Measurements from ENCODE around the gene NUP98.

The NUP98 gene

GRCh38 chr11:3735827-3736226 is 61.5 kb downstream of the NUP98 start:
- DNase-seq (ENCODE audit: low read depth), result peak; percentile 45

DNA sequence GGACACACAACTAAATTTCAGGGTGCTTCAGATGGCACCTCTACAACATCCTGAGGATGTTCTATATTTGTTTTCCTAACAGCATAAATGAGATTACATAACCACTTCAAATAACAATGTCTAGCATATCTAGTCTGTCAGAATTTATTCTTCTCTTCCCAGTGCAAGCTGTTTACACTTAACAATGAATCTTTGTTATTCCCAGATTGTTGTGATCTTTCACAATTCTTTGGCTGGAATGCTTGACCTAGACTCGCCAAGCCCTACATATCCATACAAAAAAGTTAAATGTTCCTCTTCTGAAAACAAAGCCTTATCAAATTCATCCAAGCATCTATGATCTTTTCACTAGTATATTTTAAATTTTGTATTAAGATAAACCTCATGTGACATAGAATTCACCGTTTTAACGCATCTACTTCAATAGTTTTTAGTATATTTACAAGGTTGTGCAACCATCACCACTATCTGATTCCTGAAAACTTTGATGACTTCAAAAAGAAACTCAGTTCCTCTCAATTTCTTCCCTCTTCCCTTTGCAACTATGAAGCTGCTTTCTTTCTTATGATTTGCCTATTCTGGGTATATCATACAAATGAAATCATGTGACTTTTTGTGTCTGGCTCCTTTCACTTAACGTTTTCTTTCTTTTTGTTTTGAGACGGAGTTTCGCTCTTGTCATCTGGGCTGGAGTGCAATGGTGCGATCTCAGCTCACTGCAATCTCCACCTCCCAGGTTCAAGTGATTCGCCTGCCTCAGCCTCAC is 64.5 kb downstream of the NUP98 start:
- DNase-seq (ENCODE audit: low read depth), result no peak

- peak; percentile 99 for DNase-seq (ENCODE audit: low read depth)
Measured at GRCh38 chr11:3723014-3723708, 74.2 kb downstream of the NUP98 start.

DNA sequence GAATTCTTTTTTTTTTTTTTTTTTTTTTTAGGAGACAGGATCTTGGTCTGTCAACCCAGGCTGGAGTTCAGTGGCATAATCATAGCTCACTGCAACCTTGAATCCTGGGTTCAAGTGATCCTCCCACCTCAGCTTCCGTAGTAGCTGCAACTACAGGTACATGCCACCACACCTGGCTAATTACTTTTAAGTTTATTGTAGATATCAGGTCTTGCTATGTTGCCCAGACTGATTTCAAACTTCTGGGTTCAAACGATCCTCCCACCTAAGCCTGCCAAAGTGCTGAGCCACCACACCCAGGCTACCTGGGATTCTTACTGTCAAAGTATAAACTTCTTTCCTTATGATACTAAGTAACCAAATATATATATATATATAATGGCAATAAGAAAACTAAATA is 75.3 kb downstream of the NUP98 start:
- DNase-seq (ENCODE audit: low read depth), result no peak

DNA sequence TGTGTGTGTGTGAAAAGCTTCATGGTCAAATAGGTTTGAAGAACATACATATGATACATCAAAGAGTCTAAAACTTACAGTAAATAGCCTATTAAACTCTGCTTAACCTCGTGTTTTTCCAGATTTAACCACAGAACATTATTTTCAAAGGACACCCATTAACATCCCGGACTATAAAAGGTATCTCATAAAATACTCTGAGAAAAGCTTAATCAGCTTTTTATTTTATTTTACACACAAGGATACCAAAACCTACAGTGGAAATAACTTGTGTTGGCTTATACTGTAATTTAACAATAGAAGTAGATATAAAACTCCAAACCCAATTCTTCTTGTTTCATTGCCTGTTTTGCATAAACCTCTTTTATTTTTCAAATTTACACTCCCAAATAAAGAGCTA is 76.4 kb downstream of the NUP98 start:
- DNase-seq (ENCODE audit: low read depth), result no peak

DNA sequence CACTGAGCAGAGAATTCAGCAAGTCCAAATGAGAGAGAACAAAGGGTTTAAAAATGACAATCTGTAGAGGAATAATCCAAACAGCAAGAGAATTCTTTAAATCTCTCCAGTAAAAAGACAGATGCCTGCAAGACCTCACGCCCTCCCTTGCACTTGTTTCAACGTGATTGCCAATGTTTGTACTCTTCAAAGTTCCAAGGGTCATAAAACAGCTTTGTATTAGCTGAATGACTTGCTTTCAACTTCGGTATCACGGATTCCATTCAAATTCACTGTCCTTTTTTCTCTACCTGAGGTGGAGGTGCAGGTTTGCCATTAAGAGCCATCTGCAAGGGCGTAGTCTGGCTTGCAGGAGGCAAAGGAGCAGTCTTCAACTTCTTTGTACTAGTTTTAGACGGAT is 85.1 kb downstream of the NUP98 start:
- no peak for DNase-seq (ENCODE audit: low read depth)

DNA sequence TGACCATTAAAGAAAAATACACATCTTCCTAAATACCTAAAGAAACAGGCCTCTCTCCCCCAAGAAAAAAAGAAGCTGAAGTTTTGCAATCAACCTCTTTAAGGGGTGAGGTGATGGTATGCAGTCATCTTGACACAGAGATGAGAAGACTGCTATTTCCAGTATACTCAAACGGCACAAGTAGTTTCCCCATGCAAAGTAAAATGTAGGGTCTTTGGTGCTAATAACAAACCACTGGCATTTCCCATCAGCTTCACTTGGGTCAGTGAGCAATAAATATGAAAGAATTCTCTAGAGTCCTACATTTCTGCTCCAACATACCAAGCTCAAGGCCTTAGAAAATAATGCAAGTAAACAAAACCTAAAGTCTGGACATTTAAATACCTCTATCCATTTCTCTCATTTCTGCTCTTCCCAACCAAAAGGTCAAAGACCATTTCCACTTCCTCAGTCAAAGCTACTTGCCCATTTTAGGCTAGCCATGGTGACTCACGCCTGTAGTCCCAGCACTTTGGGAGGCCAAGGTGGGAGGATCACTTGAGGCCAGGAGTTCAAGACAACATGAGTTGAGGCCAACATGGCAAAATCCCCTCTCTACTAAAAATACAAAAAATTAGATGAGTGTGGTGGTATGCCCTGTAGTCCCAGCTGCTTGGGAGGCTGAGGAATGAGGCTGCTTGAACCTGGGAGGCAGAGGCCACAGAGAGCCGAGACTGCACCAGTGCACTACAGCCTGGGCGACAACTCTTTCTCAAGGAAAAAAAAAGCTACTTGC is 86.7 kb downstream of the NUP98 start:
- peak; percentile 81 for DNase-seq (ENCODE audit: low read depth)

- peak; percentile 65 for DNase-seq (ENCODE audit: low read depth)
Measured at GRCh38 chr11:3709977-3710376, 87.4 kb downstream of the NUP98 start.

GRCh38 chr11:3707176-3707575 is 90.2 kb downstream of the NUP98 start:
- no peak for DNase-seq (ENCODE audit: low read depth)

- no peak for DNase-seq (ENCODE audit: low read depth)
Measured at GRCh38 chr11:3703383-3703782, 94.0 kb downstream of the NUP98 start.

DNA sequence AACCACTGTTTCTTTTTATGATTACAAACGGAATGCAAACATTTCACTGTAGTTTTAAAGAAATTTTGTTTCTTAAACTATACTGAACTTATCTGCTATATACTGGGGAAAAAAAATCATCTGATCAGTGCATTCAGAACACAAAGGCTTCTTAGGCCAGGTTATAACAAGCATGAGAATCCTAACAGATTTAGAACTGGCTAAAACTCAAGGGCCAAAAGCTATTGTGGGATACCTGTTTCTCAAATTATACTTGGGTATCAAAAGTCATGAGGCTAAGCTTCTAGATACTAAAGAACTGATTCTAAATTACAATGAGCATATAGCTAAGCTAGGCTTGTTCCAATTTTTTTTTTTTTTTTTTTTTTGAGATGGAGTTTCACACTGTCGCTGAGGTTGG is 96.4 kb downstream of the NUP98 start:
- DNase-seq (ENCODE audit: low read depth), result no peak

DNA sequence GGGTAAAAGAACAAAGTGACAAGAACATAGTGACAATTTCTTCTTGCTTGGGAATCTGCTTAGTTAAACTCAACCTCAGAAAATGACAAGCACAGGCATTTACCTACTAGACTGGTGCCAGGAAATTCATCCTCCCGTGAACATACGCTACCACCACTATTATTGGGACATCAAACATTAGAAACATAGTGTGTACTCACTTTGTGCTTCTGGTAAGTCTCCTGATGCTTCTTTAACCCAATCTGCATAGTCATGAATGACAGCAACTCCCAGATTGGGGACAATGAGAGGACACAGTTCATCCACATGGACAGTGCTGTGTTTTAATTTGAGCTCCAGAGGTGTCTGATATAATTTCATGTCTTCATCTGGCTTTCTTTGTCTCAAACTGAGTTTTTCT is 96.9 kb downstream of the NUP98 start:
- DNase-seq (ENCODE audit: low read depth), result no peak

- DNase-seq (ENCODE audit: low read depth), result peak; percentile 28
Measured at GRCh38 chr11:3686751-3687150, 110.6 kb downstream of the NUP98 start.

DNA sequence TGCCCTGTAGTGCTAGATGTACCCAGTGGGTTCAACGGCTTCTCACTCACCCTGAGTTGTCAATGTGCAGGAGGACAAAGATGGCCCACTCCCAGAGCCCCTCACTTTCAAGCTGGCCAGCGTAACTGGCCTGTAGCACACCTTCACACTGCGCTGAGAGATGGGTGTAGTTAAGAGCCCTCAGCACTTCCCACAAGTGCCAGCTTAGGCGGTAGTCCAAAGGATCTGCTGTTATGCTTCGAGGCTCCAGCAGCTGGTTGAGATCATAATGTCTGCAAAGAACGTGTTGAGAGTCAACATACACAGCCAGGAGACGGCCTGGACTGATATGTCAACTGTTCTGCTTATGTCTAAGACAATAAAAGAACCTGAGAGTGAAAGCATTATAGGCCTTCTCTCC is 111.4 kb downstream of the NUP98 start:
- no peak for DNase-seq (ENCODE audit: low read depth)

DNA sequence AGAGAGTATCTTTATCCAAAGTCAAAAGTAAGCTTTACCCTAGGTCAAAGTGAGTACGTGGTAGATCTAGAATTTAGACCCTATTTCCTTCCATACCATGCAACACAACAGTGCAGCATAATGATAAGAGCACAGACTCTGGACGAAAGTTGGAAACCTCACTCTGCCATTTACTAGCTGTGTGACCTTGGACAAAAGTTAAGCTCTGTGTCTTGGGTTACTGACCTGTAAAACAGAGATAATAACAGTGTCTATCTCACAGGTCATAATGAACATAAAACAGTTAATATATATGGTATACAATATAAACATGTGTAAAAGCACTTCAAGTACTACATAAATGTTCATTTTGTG is 112.6 kb downstream of the NUP98 start:
- no peak for DNase-seq (ENCODE audit: low read depth)

DNA sequence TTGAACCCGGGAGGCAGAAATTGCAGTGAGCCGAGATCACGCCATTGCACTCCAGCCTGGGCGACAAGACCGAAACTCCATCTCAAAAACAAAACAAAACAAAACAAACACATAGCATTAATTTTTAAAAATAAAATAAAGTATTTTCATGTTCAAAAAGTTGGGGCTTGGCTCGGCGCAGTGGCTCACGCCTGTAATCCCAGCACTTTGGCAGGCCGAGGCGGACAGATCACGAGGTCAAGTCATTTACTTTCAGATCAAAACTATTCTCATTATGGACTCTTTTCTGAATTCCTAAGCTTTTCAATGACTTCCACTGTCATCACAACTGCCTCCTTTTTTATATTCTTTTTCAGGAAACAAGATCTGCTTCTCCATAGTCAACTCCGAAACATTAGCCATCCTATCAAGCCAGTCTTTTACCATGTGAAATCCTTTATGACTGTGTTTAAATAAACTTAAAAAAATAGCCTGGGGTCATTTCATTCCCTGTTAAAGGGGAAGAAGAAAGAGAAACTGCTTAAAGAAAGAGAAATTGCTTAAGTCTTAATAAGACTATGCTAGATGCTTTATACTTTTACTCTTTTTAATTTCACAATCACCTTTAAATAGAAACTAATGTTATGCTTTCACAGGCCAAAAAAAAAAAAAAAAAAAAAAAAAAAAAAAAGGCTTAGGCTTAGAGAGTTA is 113.1 kb downstream of the NUP98 start:
- no peak for DNase-seq (ENCODE audit: low read depth)

GRCh38 chr11:3683039-3683438 is 114.3 kb downstream of the NUP98 start:
- no peak for DNase-seq (ENCODE audit: low read depth)

DNA sequence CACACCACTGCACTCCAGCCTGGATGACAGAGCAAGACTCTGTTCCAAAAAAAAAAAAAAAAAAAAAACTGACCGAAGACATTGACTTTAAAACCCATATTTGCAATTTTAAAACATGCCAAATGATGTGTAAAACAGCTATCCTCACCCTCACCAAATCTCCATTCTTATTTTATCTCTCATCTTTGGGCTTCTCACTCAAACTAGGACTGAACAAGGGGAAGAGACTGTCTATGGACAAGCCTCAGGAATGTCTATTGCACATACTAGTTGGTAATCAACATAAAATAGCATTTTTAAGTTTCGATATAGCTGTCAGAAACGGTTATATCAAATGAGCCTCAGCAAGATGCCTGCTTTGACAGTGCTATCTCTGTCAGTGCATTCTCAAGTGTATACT is 118.3 kb downstream of the NUP98 start:
- DNase-seq (ENCODE audit: low read depth), result no peak

- DNase-seq (ENCODE audit: low read depth), result no peak
Measured at GRCh38 chr11:3675971-3676370, 121.4 kb downstream of the NUP98 start.

- peak; percentile 86 for DNase-seq (ENCODE audit: low read depth)
Measured at GRCh38 chr11:3674189-3674588, 123.2 kb downstream of the NUP98 start.

DNA sequence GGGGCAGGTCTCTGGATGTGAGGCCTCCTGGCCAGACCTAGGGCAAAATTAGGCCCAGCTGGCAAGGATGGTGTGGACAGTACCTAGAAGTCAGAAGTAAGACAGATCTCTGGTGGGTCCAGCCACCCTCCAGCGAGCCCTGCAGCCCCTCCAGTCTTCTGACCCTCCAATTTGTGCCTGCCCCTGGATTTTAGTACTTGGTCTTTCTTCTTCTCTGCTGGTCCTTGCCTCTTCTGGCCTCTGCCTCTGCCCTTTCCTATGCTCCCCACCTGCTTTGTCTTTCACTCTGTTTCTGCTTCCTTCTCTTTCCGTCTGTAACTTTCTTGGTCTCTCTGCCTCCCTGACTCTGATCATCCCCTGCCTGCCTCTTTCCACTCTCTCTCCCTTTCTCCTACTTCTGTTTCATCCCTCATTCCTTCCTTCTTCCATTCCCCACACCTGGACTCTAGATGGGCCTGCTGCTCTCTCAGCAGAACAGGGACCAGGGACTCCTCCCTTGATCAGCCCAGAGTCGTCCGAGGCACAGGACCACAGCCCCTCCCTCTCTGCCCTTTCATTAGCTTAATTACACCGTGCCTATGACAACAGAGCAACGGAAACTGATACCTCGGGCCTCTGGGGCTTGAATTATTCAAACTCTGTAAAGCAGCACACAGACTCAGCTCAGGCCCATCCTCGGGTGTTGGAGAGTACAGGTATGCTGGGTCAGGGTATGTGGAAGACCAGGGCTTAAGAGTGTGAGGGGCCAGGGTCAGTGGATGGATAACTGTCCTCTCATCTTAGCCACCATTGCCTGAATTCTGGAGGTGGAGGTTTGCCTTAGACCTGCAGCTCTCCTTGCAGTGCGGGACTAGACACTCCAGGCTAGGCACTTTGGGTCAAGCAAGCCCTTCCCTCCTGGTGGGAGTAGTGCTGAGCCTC is 125.8 kb downstream of the NUP98 start, which contains the start of gene CHRNA10:
TSS of gene CHRNA10 (minus strand) at position 51 of the 921 bp plus-strand sequence. CDS start 72 bp downstream, outside the sequence.
- no peak for DNase-seq (ENCODE audit: low read depth)
